Activated naive CD4-positive, alpha-beta T cell treated with anti-CD3 and anti-CD28 coated beads, Interleukin-2, amount 50 U/mL, for 72 hours (primary cell): ENCODE measurements around the gene DDX27. TPM values are rescaled to one million over a fixed set of nuclear protein-coding genes. Genes with fewer than 3 reads are reported as not detected.

Experiments
- ATAC-seq, 2 donors: fragments of 150-1000 bp; cut with Tn5 transposase; 2 replicates each; pipeline ENCODE4 v1.10.0; 2021; ENCODE audit warnings: mild to moderate bottlenecking in 2 of 2, moderate library complexity in 2 of 2
- DNase-seq, 2 donors: peaks; one replicate each; pipeline ENCODE4 v3.0.0; 2021 to 2022; ENCODE audit warnings: low spot score in 2 of 2
- H3K27ac Mint-ChIP-seq, 2 donors: one replicate each; pipeline ENCODE4 v1.8.0; 2022; ENCODE audit warnings: mild to moderate bottlenecking in 2 of 2, mixed read lengths in 2 of 2
- H3K36me3 Mint-ChIP-seq, 2 donors: one replicate each; pipeline ENCODE4 v1.8.0; 2022; ENCODE audit warnings: mixed read lengths in 2 of 2
- H3K9me3 Mint-ChIP-seq, 2 donors: one replicate each; pipeline ENCODE4 v1.8.0; 2022; ENCODE audit warnings: mixed read lengths in 2 of 2
- total RNA-seq, 2 donors: library from RNA; stranded (reverse); gene quantifications; one replicate each; pipeline ENCODE4 v1.2.3, GENCODE V29; 2022

DDX27 gene
- total RNA-seq, 2 donors from 2014 or later = 42.1 to 51.9 TPM

- DNase-seq = peak in 1 of 2 donors; percentile 13
- Mint-ChIP-seq H3K27ac (peak overlapping the region; percentile 74 to 89), H3K9me3 (no peaks in the 10 kb centered on the region), H3K36me3 (peaks cover 60 to 73% of the 10 kb centered on the region in 2 donors)
- peak; percentile 3 to 50 for ATAC-seq
Observed at GRCh38 chr20:49287555-49288249, 68.5 kb downstream of the DDX27 start.

- peak in 1 of 2 donors; percentile 28 for DNase-seq
- ATAC-seq = peak in 1 of 2 donors; percentile 1
- no peaks in the 10 kb centered on the region for H3K9me3 Mint-ChIP-seq
Observed at GRCh38 chr20:49288250-49288751, 69.1 kb downstream of the DDX27 start.

GRCh38 chr20:49288784-49289696, 69.8 kb downstream of the DDX27 start:
- Mint-ChIP-seq H3K9me3 (no peaks in the 10 kb centered on the region), H3K36me3 (peaks cover 47 to 60% of the 10 kb centered on the region in 2 donors), H3K27ac (peak overlapping the region in 1 of 2 donors; percentile 73)
- ATAC-seq = no peak
- no peak for DNase-seq

More at GRCh38 chr20:49288250-49288751, 69.1 kb downstream of the DDX27 start:
- Mint-ChIP-seq H3K36me3 (peaks cover 54 to 67% of the 10 kb centered on the region in 2 donors), H3K27ac (peak overlapping the region; percentile 74 to 89)

GRCh38 chr20:49290608-49291191, 71.5 kb downstream of the DDX27 start:
- H3K9me3 Mint-ChIP-seq = no peaks in the 10 kb centered on the region
- peak in 1 of 2 donors; percentile 7 for ATAC-seq
- H3K27ac Mint-ChIP-seq = peak overlapping the region in 1 of 2 donors; percentile 50

GRCh38 chr20:49291200-49291599, 72.0 kb downstream of the DDX27 start:
- peak in 1 of 2 donors; percentile 7 for ATAC-seq
- Mint-ChIP-seq H3K27ac (peak overlapping the region in 1 of 2 donors; percentile 50), H3K36me3 (peaks cover 26 to 38% of the 10 kb centered on the region in 2 donors), H3K9me3 (no peaks in the 10 kb centered on the region)
- DNase-seq = no peak

More at GRCh38 chr20:49290608-49291191, 71.5 kb downstream of the DDX27 start:
- H3K36me3 Mint-ChIP-seq = peaks cover 30 to 43% of the 10 kb centered on the region in 2 donors
- DNase-seq = no peak

- Mint-ChIP-seq H3K27ac (peak overlapping the region; percentile 11 to 70), H3K36me3 (peaks cover 18 to 30% of the 10 kb centered on the region in 2 donors), H3K9me3 (no peaks in the 10 kb centered on the region)
- DNase-seq (no peak), ATAC-seq (peak in 1 of 2 donors; percentile 1)
Observed at GRCh38 chr20:49292010-49292409, 72.8 kb downstream of the DDX27 start.

- ATAC-seq (no peak), DNase-seq (no peak)
- peaks cover 12 to 19% of the 10 kb centered on the region in 2 donors for H3K36me3 Mint-ChIP-seq
- no peak overlapping the region for H3K27ac Mint-ChIP-seq
- no peaks in the 10 kb centered on the region for H3K9me3 Mint-ChIP-seq
Observed at GRCh38 chr20:49293122-49293521, 73.9 kb downstream of the DDX27 start.

Other genes starting within 250 kb of the DDX27 start
- 100 to 1,000 TPM in 1 of 2 donors, 10 to 100 TPM in 1; 78.6 to 108 TPM for gene CSE1L, start 173.1 kb upstream of the DDX27 start, total RNA-seq
- 10 to 100 TPM; 61.1 to 98.9 TPM for gene STAU1, start 31.1 kb upstream of the DDX27 start, total RNA-seq
- 10 to 100 TPM; 31.2 to 36.6 TPM for gene ZNFX1, start 58.6 kb downstream of the DDX27 start, total RNA-seq